Endothelial cell of umbilical vein (primary cell): ENCODE data around the gene VPS36. TPM values are rescaled to one million over a fixed set of nuclear protein-coding genes. Genes with fewer than 3 reads are reported as not detected.
"Not testable (repeated sequence)": the region's sequence is repeated elsewhere in the genome, so short reads cannot be mapped to it uniquely, and the experiment has no call there.

Experiments
- Bru-seq: library from RNA; stranded (reverse); fragments of 400-500 nt; gene quantifications from one replicate; lab custom pipeline; 2021; lab: Mats Ljungman, UMichigan
- BruChase-seq, 2 experiments: library from RNA; stranded (reverse); fragments of 400-500 nt; gene quantifications; one replicate each; lab custom pipeline; 2021; lab: Mats Ljungman, UMichigan
- BruUV-seq: library from RNA; stranded (reverse); fragments of 400-500 nt; replicated peaks from 2 replicates; lab custom pipeline; 2021; lab: Mats Ljungman, UMichigan
- CTCF ChIA-PET: fragments of 300-600, 350-600 bp; sonication (Branson Sonifier 250); formaldehyde crosslinking; loops from one replicate; lab custom pipeline; 2021; ENCODE audit warnings: antibody characterized with exemption, inconsistent platforms; lab: Charles Lee
- POLR2A ChIA-PET: fragments of 300-600, 350-600 bp; sonication (Branson Sonifier 250); formaldehyde crosslinking; loops from one replicate; lab custom pipeline; 2021; ENCODE audit warnings: antibody characterized with exemption, inconsistent platforms; lab: Charles Lee
- DNase-seq: peaks from one replicate; pipeline ENCODE4 v3.0.0-alpha.2; 2011; ENCODE audit warnings: low read depth, low spot score
- FAIRE-seq: peaks from 2 replicates; lab custom pipeline; 2011; peaks lifted over from hg19 to GRCh38; lab: Jason Lieb, UNC
- H2AFZ ChIP-seq: 2 replicates; pipeline ENCODE4 v1.6.0; 2012; ENCODE audit warnings: low read depth, low read length, control low read depth, inconsistent platforms
- H3K27ac ChIP-seq: 2 replicates; pipeline ENCODE4 v1.5.1; 2011; ENCODE audit warnings: low read depth, mild to moderate bottlenecking, control low read depth, low read length, moderate library complexity; ENCODE audit not compliant: insufficient read depth
- H3K27me3 ChIP-seq, 2 experiments: 2 replicates each; pipeline versions ENCODE4 v1.6.0 to v1.6.1; 2011; ENCODE audit warnings: low read length in 2 of 2, mixed read lengths in 1 of 2; ENCODE audit not compliant: control insufficient read depth in 2 of 2, insufficient read depth in 2 of 2
- H3K36me3 ChIP-seq, 2 experiments: 2 replicates in 1 of 2; 3 replicates in 1 of 2; pipeline ENCODE4 v1.5.1; 2011; ENCODE audit warnings: low read length in 2 of 2, mild to moderate bottlenecking in 1 of 2, moderate library complexity in 1 of 2; ENCODE audit not compliant: control insufficient read depth in 2 of 2, insufficient read depth in 2 of 2; ENCODE audit errors: extremely low read depth in 1 of 2
- H3K4me1 ChIP-seq: 3 replicates; pipeline ENCODE4 v1.5.1; 2011; ENCODE audit warnings: mild to moderate bottlenecking, low read length; ENCODE audit not compliant: control insufficient read depth, insufficient read depth; ENCODE audit errors: extremely low read depth
- H3K4me2 ChIP-seq: 2 replicates; pipeline ENCODE4 v1.6.1; 2011; ENCODE audit warnings: low read length, control low read depth, mixed read lengths; ENCODE audit not compliant: insufficient read depth
- H3K4me3 ChIP-seq, 3 experiments: fragments of 200-600 bp in 1 of 3; sonication (generic), shearing (Covaris generic) in 1 of 3; replicated peaks in 1 of 3; 2 replicates each; pipeline ENCODE4 v1.5.1; 2011 to 2016; ENCODE audit warnings: control low read depth in 3 of 3, low read length in 3 of 3, mild to moderate bottlenecking in 2 of 3, inconsistent platforms in 1 of 3, low read depth in 1 of 3, moderate library complexity in 1 of 3; ENCODE audit not compliant: insufficient read depth in 1 of 3
- H3K79me2 ChIP-seq: 2 replicates; pipeline ENCODE4 v1.6.0; 2012; ENCODE audit warnings: low read length, inconsistent platforms; ENCODE audit not compliant: control insufficient read depth, insufficient read depth
- H3K9ac ChIP-seq: replicated peaks from 2 replicates; pipeline ENCODE3; 2011; ENCODE audit warnings: low read length, control low read depth; ENCODE audit not compliant: insufficient read depth; ENCODE audit errors: extremely low read depth
- H3K9me1 ChIP-seq: replicated peaks from 3 replicates; pipeline ENCODE4 v1.6.0; 2011; ENCODE audit warnings: mild to moderate bottlenecking, low read length; ENCODE audit not compliant: control insufficient read depth, insufficient read depth; ENCODE audit errors: extremely low read depth
- H3K9me3 ChIP-seq: replicated peaks from 2 replicates; pipeline ENCODE4 v1.5.1; 2012; ENCODE audit warnings: low read length, inconsistent platforms; ENCODE audit not compliant: control insufficient read depth, insufficient read depth
- H4K20me1 ChIP-seq: replicated peaks from 2 replicates; pipeline ENCODE3; 2011; ENCODE audit warnings: mild to moderate bottlenecking, low read length; ENCODE audit not compliant: control insufficient read depth, insufficient read depth; ENCODE audit errors: extremely low read depth
- CTCF ChIP-seq, 2 donors: IDR thresholded peaks; 1 replicate in 1 of 2; 2 replicates in 1 of 2; pipeline ENCODE4 v1.5.1; 2011; ENCODE audit warnings: low read length in 2 of 2, mild to moderate bottlenecking in 2 of 2, moderate library complexity in 2 of 2, control low read depth in 1 of 2, inconsistent platforms in 1 of 2, low read depth in 1 of 2; ENCODE audit not compliant: insufficient read depth in 1 of 2; ENCODE audit errors: extremely low read depth in 1 of 2
- EZH2 ChIP-seq: IDR thresholded peaks from 2 replicates; pipeline ENCODE4 v1.6.1; 2012; ENCODE audit warnings: borderline replicate concordance, low read depth, mild to moderate bottlenecking, moderate library complexity, low read length, inconsistent platforms; ENCODE audit not compliant: severe bottlenecking
- FOS ChIP-seq: IDR thresholded peaks from 2 replicates; pipeline ENCODE4 v1.6.1; 2011; ENCODE audit warnings: mild to moderate bottlenecking, low read length, moderate library complexity, borderline replicate concordance; ENCODE audit not compliant: insufficient read depth
- GATA2 ChIP-seq: IDR thresholded peaks from 2 replicates; pipeline ENCODE4 v1.7.0; 2011; ENCODE audit warnings: low read depth, mild to moderate bottlenecking, moderate library complexity, mixed read lengths, low read length; ENCODE audit not compliant: insufficient read length, insufficient read depth
- JUN ChIP-seq: IDR thresholded peaks from 2 replicates; pipeline ENCODE4 v1.6.1; 2011; ENCODE audit warnings: borderline replicate concordance, low read depth; ENCODE audit not compliant: insufficient read length, insufficient read depth
- MYC ChIP-seq: IDR thresholded peaks from one replicate; pipeline ENCODE4 v1.6.1; 2011; ENCODE audit warnings: mild to moderate bottlenecking, low read depth, low read length
- POLR2A ChIP-seq: IDR thresholded peaks from 2 replicates; pipeline ENCODE4 v1.6.1; 2012; ENCODE audit warnings: low read depth, mild to moderate bottlenecking, control low read depth, low read length
- POLR2AphosphoS5 ChIP-seq: IDR thresholded peaks from 2 replicates; pipeline ENCODE4 v1.6.1; 2012; ENCODE audit warnings: low read depth, mild to moderate bottlenecking, control low read depth, low read length, moderate library complexity; ENCODE audit not compliant: insufficient read depth
- dilution Hi-C: fragments of 300-500 bp; cut with MboI; formaldehyde crosslinking; loops from one replicate; pipeline ENCODE4 v1.15.0; 2019; ENCODE audit warnings: low sequenced_read_pairs; ENCODE audit not compliant: extremely low pct_ligation_motif_present
- intact Hi-C: fragments of 100-400 bp; cut with micrococcal nuclease; formaldehyde crosslinking; loops from one replicate; pipeline ENCODE4 v1.10.0; 2022
- long read RNA-seq: library from polyadenylated mRNA; stranded (forward); transcript quantifications from one replicate; pipeline ENCODE4 v2.0.0, GENCODE V29; 2021
- polyA minus RNA-seq, 3 experiments: library from RNA; depleted of rRNA, polyadenylated mRNA; stranded (reverse); fragments of >200 nt; gene quantifications; 1 replicate in 1 of 3; 2 replicates in 2 of 3; pipeline ENCODE4 v1.2.3, GENCODE V29; 2011
- polyA plus RNA-seq, 4 experiments: library from polyadenylated mRNA; depleted of rRNA in 3 of 4; stranded (reverse) in 3 of 4; unstranded in 1 of 4; fragments of >200 nt; gene quantifications; 2 replicates each; pipeline versions ENCODE4 v1.2.1 to v1.2.3, GENCODE V29; 2011 to 2012; ENCODE audit warnings: missing spikeins in 1 of 4
- total RNA-seq: library from RNA; stranded (reverse); gene quantifications from 2 replicates; pipeline ENCODE4 v1.2.3, GENCODE V29; 2021
- TF ChIP-seq, protein P1 (sequence below): IDR thresholded peaks from 2 replicates; pipeline ENCODE4 v1.6.1; 2011; ENCODE audit not compliant: insufficient read depth, insufficient read length

The VPS36 gene
- total RNA-seq (30.4 and 32.3 TPM in 2 replicates), polyA plus RNA-seq (13.0 and 14.3 TPM in 2 replicates), polyA minus RNA-seq (17.7 and 18.5 TPM in 2 replicates), Bru-seq, nascent RNA (percentile 89 among the genes with signal in this experiment), BruChase-seq, experiment 1, labeled RNA remaining after a 6-hour chase (percentile 90 among the genes with signal in this experiment), BruChase-seq, experiment 2, labeled RNA remaining after a 2-hour chase (percentile 96 among the genes with signal in this experiment)
- polyA plus RNA-seq (2011; cell fraction: cytosol; rRNA removed) = 8.3 and 8.5 TPM in 2 replicates
- polyA plus RNA-seq (2011; cell fraction: nucleus; rRNA removed) = 39.2 and 59.9 TPM in 2 replicates
- 20.9 and 22.8 TPM in 2 replicates for polyA plus RNA-seq (2012)
- polyA minus RNA-seq (2011; cell fraction: cytosol; rRNA and poly(A)+ RNA removed) = 8.0 TPM
- polyA minus RNA-seq (2011; cell fraction: nucleus; rRNA and poly(A)+ RNA removed) = 31.7 and 37.1 TPM in 2 replicates
- long read RNA-seq, full-length matches to known transcripts = 42 of 59 reads
- long read RNA-seq, partial matches to known transcripts = 3 of 59 reads
- long read RNA-seq, other reads (novel, unspliced or antisense) = 14 of 59 reads

DNA sequence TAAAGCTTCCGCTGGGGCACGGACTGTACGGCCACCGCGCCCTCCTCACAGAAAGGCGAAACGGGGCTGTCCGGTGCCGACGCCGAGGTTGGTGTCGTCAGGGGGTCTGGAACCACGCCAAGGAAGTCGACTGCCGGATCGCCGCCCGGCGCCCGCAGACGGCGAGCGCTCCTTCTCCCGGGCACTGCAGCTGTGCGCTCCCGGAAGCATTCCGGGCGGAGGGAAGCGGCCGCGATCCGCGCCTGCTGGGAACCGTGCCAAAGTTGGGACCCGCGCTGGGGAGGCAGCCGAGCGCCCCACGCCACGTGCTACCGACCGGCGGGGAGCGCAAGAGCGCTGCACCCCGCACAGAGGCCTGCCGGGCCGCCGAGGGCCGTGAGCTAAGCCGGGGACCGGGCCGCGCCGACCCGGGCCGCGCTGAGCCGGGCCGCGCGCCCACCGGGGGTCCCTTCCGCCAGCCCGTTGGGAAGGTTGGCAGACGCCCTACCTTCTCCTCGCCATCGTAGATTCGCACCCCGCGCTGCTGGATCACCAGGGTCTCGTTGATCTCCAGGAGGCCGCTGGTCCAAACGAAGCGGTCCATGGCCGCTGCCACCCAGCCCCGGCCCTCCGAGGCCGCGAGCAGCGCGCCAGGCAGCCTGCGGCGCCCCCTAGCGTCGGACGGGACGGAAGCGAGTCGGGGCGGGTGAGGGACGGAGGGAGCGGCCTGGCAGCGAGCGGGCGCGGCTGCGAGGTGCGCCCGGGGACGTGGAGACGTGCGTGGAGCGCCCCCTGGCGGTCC lies at the start of gene VPS36:
Gene VPS36 (minus strand): TSS at position 623 of the 781 bp plus-strand sequence. CDS start 40 bp downstream, at position 583.
- H2AFZ ChIP-seq = peak within 1 kb of the TSS; percentile 78
- H3K4me2 ChIP-seq = peak within 1 kb of the TSS; percentile 99
- peak within 1 kb of the TSS; percentile 74 to 99 (median 98) for H3K4me3 ChIP-seq
- peaks cover 27% of the 10 kb centered on the region for H3K4me1 ChIP-seq
- H3K9me3 ChIP-seq = no peaks in the 10 kb centered on the region
- dilution Hi-C loops (no loop called here), intact Hi-C loops (loop anchor here (1.0 to 10.0 kb wide), 9 partner anchors 22 to 645 kb away; partner anchors contain the start of genes DHRS12 and NEK3)
- POLR2A ChIA-PET = interaction anchor here (1.0 to 4.0 kb wide), 4 partner anchors 22 to 76 kb away, joined by 3 to 16 read pairs (median 6); partner anchors contain the start of gene THSD1
- H3K9me1 ChIP-seq = no peaks in the 10 kb centered on the region
- peak within 1 kb of the TSS; percentile 94 for H3K27ac ChIP-seq
- H3K36me3 ChIP-seq = peaks cover 0 to 5% of the 10 kb centered on the region in 2 experiments
- H3K27me3 ChIP-seq = no peaks in the 10 kb centered on the region
- peaks cover 36% of the 10 kb centered on the region for H3K79me2 ChIP-seq
- peak; percentile 93 for DNase-seq
- H3K9ac ChIP-seq = peak within 1 kb of the TSS; percentile 99
- peak; percentile 3 for TF ChIP-seq FOS
- TF ChIP-seq MYC = peak; percentile 79
- TF ChIP-seq GATA2 = no peak
- no peak for TF ChIP-seq JUN
- TF ChIP-seq EZH2 = no peak
- TF ChIP-seq CTCF (IDR thresholded peaks at IDR 0.05; ENCODE audit: extremely low read depth in 1 of 2, insufficient read depth in 1 of 2, low read depth in 1 of 2, low read length in 2 of 2) = peak; percentile 95 to 100
- peak; percentile 81 for TF ChIP-seq POLR2AphosphoS5
- TF ChIP-seq, protein P1, sequence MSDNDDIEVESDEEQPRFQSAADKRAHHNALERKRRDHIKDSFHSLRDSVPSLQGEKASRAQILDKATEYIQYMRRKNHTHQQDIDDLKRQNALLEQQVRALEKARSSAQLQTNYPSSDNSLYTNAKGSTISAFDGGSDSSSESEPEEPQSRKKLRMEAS = peak; percentile 65
- TF ChIP-seq POLR2A = peak; percentile 61
- BruUV-seq = no TSS peak
- H4K20me1 ChIP-seq = no peaks in the 10 kb centered on the region
- CTCF ChIA-PET = interaction anchor here (0.6 to 5.4 kb wide), 61 partner anchors 9 to 701 kb away, joined by 3 to 210 read pairs (median 5); partner anchors contain the start of genes ALG11, SUGT1 and THSD1
- FAIRE-seq = peak; percentile 85

GRCh38 chr13:52497979-52498378 lies 47.5 kb upstream of the VPS36 start:
- CTCF ChIA-PET = not testable (repeated sequence)

More at GRCh38 chr13:52497979-52498378, 47.5 kb upstream of the VPS36 start:
- FAIRE-seq = peak; percentile 64
- H3K9me3 ChIP-seq, DNase-seq, H3K4me1 ChIP-seq, H2AFZ ChIP-seq, H4K20me1 ChIP-seq, dilution Hi-C loops, H3K36me3 ChIP-seq, BruUV-seq, H3K9ac ChIP-seq, H3K27me3 ChIP-seq, H3K27ac ChIP-seq, POLR2A ChIA-PET, H3K4me2 ChIP-seq, H3K4me3 ChIP-seq, H3K9me1 ChIP-seq, intact Hi-C loops, H3K79me2 ChIP-seq: not testable (repeated sequence)
